KOPT-K1 (cell line): ENCODE data around the gene ALDH3B1.

Source experiments
- H3K27ac ChIP-seq: fragments of 200-600 bp; sonication (generic); 2 replicates; pipeline ENCODE4 v1.5.1; 2016; ENCODE audit warnings: antibody characterized with exemption, mild to moderate bottlenecking, low read depth, low read length; ENCODE audit not compliant: poor library complexity, severe bottlenecking
- H3K36me3 ChIP-seq: fragments of 200-600 bp; sonication (generic); 2 replicates; pipeline ENCODE4 v1.5.1; 2017; ENCODE audit warnings: antibody characterized with exemption, mild to moderate bottlenecking, low read length, moderate library complexity; ENCODE audit not compliant: insufficient read depth
- H3K9me3 ChIP-seq: fragments of 200-600 bp; sonication (generic); 2 replicates; pipeline ENCODE4 v1.5.1; 2017; ENCODE audit warnings: antibody characterized with exemption, low read length, mild to moderate bottlenecking; ENCODE audit not compliant: insufficient read depth, poor library complexity, severe bottlenecking

Gene ALDH3B1

DNA sequence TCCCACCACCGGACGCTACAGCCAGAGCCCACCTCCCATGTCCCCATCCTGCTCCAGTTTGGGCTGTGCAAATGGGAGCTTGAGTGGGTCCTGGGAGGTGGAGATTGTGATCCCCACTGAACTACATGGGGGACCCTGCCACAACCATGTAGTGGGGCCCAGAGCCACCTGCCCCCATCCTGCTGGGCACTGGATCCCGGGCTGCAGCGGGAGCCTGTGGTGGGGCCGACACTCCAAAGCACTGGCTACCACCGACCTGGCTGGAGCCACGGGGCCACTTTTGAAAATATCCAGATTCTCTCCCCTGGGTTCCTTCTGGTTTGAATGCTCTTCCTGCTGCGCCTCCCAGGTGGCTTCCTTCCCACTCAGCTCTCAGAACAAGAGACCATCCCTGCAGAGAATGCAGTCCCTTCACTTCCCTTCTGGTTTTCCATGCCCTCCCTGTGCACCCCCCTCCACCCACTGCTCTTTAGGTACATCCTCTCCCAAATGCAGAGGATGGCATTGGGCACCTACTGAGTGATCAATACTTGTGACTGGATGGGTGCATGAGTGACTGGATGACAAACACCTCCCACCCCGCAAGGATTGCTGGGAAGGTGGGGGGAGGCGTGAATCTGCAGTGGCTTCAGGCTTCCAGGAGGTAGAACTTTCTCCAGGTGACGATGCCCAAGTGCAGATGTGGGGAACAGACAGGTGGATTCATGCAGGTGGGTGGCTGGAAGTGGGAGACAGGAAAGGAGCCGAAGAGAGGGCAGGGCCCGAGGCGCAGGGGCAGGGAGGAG, 5.4 kb upstream of the ALDH3B1 start:
- no peak overlapping the region for H3K27ac ChIP-seq

DNA sequence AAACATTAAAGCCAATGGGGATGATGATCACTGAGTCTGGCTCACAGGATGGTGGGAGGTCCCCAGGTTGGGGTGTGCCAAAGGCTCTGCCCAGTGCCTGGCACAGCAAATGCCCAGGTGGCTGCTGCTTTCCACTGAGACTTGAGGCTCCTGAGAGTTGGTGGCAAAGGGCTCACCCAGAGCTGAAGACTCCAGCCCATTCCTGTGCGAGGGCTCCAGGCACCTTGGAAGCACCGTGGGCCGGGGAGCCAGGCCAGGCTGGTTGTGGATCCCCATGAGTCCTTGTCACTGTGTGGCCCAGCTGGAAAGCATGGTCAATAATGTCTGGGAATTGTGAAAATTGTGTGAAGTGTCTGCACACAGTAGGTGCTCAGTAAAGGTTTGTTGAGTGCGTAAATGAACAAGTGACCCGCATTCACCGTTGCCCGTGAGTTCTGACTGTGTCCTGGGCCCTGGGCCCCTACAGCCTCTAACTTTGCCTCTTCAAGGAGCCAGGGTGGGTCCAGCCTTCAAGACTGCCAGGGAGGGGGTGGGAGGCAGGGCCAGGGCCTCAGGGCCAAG, 3.4 kb upstream of the ALDH3B1 start:
- Histone ChIP-seq H3K9me3 (no peaks in the 10 kb centered on the region), H3K36me3 (no peaks in the 10 kb centered on the region)

More for the DNA sequence above, 5.4 kb upstream of the ALDH3B1 start:
- Histone ChIP-seq H3K9me3 (no peaks in the 10 kb centered on the region), H3K36me3 (no peaks in the 10 kb centered on the region)

DNA sequence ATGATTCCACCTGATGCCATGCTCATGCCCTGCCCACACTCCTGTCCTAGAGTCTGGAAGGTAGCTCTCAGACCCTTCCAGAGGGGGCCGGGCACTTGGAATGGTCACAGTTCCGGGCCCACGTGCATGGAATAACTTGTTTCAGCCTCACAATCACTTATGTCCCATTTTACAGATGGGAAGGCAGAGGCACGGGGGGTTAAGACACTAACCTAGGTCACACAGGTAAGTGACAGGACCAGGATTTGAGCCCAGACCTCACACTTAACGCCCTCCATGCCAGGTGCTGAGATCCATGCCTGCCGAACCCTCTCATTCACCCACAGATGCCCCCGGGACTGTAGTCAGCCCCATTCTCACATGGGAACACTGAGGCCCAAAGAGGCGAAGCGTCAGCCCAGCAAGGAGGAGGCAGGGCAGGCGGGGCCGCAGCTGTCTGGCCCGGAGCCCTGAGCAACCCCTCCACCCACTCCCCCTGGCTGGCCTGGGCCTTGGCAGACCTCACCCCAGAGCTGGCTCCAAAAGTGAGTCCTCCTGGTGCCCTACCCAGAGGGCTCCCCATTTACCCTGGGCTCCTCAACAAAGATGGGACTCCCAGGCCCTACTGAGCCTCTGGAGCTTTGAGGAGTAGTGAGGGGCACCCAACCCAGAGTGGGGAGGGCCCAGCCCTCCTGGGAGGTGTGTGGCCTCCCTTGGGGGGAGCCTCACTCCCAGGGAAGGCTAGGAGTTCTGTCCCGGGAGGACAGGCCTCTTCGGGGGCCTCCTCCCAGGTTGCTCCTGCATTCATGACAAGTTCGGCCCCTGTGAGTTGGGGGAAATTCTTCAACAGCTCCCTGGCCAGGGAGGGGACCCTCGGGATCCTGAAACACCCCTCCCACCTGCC, 2.4 kb upstream of the ALDH3B1 start:
- H3K27ac ChIP-seq: no peak overlapping the region
- no peaks in the 10 kb centered on the region for H3K9me3 ChIP-seq
- H3K36me3 ChIP-seq: no peaks in the 10 kb centered on the region

More for the DNA sequence above, 3.4 kb upstream of the ALDH3B1 start:
- no peak overlapping the region for H3K27ac ChIP-seq

DNA sequence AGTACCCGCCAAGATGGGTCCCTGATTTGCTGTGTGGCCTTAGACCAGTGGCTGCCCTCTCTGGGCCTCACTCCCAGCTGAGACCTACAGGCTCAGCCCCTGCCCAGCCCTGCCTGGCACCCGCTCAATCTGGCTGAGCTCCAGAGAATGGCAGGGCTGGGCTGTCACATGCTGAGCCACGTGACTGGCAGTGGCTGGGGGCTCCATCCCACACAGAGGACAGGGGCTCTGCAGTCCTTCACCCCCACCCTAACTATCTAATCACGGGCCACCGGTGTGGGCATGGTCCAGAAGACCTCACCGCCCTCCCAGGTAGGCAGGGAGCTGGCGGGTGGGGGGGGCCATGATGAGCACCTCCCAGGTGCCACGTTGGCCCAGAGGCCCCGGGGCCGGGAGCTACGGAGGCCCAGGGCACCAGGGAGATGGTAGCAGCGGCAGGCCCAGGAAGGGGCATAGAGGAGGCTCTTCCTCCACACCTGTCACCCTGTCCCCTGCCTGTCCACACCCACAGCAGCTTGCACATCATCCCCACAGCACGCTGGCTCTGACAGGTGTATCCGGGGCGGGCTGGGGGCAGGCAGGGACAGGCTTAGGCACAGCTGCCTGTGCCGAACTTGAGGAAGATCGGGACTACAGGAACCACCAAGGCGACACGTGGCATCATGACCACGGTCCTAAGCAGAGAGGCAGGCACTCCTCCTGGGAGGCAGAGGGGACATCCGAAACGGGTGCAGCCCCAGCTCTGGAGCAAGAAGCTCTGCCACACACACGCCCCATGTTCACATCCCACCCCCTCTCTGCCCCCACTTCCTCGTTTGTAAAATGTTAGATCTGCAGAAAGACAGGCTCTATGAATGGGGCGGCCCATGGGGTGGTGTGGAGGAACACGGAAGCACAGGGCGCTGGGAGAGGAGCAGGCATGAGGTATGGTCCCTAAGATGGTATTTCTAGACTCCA, 1.5 kb upstream of the ALDH3B1 start:
- Histone ChIP-seq H3K27ac (no peak overlapping the region), H3K36me3 (no peaks in the 10 kb centered on the region), H3K9me3 (no peaks in the 10 kb centered on the region)

DNA sequence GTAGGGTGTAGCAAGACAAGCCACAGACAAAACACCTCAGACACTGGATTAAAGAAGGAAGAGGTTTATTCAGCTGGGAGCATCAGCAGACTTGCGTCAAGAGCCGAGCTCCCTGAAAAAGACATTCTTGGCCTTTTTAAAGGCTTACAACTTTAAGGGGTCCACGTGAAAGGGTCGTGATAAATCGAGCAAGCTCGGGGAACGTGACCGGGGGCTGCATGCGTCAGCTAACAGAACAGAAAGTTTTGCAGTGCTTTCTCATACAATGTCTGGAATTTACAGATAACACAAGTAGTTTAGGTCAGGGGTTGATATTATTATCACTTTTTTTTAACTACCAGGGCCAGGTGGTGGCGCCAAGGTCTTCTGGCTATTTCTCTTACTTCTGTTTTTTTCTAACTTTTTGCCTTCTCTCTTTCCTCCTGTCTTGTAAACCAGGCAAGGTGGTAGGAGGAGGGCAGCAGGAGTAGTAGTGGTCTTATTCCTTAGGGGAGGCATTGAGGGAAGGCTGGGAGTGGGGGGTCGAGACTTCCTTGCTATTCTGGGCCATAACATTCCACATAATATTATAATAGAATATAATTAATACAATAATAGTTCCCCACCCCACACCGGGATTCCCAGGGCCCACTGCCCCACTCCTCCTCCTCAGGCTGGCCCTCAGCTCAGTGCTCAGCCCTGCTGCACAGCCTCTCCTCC, 587 bp upstream of the ALDH3B1 start:
- Histone ChIP-seq H3K27ac (no peak overlapping the region), H3K9me3 (no peaks in the 10 kb centered on the region), H3K36me3 (no peaks in the 10 kb centered on the region)

DNA sequence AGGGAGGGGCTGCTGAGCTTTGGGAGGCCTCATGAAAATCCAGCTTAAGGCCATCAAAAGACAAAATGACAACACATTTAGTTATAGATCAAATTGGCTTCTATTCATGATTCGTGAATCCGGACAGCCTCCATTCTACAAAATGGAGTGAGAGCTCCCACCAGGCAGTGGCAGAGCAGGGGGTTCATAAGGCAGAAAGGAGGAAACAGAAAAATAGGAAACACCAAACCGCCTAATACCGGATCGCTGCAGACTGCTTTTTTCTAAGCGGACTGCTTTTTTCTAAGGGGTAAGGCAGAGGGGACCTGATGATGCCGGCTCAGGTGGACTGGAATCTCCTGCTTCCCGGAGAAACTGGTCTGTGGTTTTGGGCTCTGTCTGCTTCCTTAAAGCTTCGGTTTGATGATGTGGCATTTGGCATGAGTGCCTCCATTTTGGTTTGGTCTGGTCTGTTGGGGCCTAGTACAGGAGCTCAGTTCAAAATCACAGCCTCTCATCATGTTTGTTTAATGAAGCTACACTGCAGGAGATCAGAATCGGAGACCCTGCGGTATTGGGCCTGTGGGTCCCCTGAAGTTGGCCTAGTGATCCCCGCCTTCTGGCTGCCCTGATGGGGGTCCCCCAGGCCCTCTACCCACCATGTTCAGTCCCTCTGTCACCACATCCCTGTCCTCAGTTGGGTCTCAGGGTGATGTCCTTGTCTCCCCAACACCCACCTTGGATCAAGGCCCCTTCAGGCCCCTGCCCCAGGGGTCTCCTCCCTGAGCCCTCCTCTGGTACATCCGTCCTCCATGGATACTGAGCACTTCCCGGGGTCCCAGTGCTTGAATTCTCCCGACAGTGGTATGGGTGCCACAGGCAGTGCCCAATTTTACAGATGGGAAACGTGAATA, 1.2 kb downstream of the ALDH3B1 start:
- Histone ChIP-seq H3K9me3 (no peaks in the 10 kb centered on the region), H3K36me3 (no peaks in the 10 kb centered on the region), H3K27ac (no peak overlapping the region)

DNA sequence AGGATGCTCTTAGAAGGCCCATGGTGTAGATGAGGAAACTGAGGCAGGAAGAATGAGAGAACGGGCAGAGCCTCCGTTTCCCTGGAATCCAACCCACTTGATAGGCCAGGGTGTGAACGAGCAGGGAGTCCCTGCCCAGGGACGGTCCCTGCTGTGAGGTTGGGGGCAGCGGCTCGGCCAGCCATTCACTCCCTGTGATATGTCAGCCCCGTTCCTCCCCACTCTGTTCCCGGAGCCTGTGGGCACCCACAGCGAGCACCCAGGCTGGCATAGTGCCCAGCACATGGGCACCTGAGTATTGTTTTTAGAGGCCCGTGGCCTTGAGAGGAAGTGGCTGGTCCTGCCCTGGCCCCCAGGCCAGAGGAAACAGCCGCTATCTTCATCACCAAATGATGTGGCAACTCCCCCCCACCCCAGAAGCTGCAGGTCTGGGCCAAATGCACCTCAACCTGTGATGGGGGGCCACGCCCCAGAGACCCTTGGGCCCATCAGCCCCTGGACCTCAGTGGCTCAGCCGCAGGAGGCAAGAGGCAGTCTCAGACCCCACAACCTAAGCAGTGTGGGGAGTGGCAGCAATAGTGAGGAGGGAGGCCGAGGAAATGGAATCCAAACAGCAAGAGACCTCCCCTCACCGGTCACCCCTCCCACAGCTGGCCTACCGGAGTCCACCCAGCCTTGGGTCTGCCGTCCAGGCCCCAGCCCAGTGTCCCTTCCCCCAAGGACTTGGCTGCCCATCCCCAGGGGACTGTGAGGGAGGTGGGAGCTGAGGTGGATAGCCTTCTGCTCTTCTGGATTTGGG, 2.1 kb downstream of the ALDH3B1 start:
- no peak overlapping the region for H3K27ac ChIP-seq
- no peaks in the 10 kb centered on the region for H3K9me3 ChIP-seq
- H3K36me3 ChIP-seq: no peaks in the 10 kb centered on the region

DNA sequence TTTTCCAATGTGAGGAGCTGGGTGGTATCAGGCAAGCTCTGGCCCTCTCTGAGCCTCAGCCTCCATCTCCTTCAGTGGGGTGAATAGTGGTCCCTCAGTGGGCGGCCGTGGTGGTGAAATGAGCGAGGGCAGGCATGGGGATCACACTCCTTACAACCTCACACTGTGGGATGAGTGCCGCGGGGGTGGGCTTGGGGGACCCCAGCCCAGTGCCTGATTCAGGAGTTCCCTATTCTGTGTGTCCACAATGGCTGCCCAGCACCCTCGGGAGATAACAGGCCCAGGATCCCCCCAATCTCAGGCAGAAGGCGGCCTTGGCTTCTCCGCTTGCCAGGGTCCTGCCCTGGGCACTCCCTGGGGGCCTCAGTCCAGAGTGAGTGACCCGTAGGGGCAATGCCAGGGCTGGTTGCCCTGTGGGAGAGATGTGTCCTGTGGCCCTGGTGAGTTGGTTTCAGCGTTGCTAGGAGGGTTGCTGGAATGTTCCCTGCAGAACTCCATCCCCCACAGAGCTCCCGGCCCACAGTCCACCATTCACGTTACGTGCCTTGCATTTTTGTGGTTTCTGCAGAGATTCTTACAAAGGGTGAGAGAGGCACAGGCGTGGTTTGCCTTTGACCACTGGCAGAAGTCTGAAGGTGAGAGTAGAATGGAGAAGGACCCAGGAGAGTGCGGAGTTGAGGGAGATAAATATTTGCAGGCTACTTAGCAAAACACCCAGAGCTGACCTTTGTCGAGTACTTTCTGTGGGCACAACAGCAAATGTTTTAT, 2.9 kb downstream of the ALDH3B1 start:
- no peaks in the 10 kb centered on the region for H3K36me3 ChIP-seq
- no peaks in the 10 kb centered on the region for H3K9me3 ChIP-seq
- H3K27ac ChIP-seq: no peak overlapping the region

DNA sequence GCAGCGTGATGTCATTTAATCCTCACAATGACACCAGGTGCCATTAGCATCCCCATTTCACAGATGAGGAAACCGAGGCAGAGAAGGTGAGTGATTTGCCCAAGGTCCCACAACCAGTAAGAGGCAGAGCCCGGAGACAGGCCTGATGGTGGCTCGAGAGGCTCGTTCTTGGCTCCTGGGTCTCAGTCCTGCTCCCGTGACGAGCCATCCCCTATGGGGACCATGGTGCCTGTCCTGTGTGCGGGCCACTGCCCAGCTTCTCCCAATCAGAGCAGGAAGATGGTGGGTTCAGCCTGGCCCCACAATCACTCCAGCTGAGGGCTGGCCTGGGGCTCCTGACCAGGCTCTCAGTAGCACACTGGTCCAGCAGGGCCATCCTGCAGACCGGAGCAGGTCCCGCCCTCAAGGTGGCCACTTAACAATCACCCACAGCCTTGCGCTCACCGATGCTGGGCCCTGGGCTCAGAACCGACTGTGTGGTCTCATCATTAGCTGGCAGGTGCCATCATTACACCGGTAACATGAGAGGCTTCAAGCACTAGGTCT, 3.6 kb downstream of the ALDH3B1 start:
- Histone ChIP-seq H3K9me3 (no peaks in the 10 kb centered on the region), H3K27ac (no peak overlapping the region), H3K36me3 (no peaks in the 10 kb centered on the region)

DNA sequence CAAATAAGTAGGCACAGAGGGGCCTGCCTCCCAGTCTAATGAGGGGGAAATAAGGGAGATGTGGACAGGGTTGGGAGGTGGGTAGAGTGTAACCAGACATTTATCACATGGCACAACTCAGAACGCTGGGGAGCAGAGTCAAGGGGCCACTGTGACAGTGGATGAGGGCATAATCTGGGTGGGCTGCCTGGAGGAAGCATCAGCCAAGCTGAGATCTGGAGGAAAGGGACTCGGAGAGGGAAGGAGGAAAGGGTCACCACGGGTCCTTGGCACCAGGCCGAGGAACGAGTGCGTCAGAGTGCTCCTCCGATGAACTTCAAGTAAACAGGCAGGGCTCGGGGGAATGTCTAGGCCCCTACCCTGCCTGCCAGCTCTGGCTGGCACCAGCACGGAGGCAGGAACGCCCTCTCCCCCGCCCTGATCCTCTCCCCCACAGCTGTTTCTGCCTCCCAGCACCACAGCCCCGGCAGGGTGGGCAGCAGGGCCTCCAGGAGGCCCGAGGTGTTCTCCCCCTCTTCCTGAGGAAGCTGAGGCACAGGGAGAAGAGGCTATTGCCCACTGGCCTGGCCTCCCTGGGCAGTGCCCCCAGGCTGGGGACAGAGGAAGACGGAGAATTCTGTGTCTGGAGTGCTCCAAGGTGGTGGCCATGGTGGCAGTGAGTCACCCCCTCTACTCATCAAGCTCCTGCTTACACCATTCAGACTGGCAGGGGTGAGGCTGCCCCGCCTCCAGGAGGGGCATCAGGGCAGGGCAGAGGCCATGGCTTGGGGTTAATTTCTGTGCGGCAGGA, 4.2 kb downstream of the ALDH3B1 start:
- Histone ChIP-seq H3K9me3 (no peaks in the 10 kb centered on the region), H3K36me3 (no peaks in the 10 kb centered on the region), H3K27ac (no peak overlapping the region)

DNA sequence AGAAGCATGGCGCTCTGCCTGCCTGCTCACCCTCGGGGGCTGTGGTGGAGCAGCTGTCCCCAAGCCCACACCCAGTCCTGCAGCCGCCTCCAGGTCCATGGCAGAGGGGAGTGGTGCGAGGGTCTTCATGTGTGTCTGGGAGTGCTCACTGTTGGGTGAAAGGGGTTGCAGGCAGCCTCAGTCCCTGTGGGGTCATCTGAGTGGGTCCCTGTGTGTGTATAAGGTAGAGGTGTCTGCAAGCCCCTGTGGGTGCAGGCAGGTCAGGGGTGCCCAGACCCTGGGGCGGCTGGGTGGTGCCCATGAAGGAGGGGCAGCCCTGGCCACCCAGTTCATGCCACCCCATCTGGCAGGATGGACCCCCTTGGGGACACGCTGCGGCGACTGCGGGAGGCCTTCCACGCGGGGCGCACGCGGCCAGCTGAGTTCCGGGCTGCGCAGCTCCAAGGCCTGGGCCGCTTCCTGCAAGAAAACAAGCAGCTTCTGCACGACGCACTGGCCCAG, 4.9 kb downstream of the ALDH3B1 start:
- H3K36me3 ChIP-seq: no peaks in the 10 kb centered on the region
- no peak overlapping the region for H3K27ac ChIP-seq
- no peaks in the 10 kb centered on the region for H3K9me3 ChIP-seq
